ENCODE measurements around the gene KCNIP1.

KCNIP1 gene

DNA sequence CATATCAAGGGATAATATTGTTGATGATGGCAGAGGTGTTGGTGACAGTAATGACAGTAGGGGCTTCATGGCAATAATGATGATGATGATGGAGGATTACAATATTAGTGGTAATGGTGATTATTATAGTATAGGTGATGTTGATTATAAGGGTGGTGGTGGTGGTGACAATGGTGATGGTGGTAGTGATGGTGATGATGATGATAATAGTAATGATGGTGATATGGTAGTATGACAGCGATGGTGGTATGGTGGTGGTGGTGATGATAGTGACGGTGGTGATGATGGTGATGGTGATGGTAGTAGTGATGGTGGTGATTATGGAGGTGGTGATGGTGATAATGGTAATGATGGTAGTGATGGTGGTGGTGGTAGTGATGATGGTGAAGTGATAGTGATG, 13.6 kb downstream of the KCNIP1 start:
- no peaks in the 10 kb centered on the region for H3K4me1 ChIP-seq
- TF ChIP-seq, protein P1, sequence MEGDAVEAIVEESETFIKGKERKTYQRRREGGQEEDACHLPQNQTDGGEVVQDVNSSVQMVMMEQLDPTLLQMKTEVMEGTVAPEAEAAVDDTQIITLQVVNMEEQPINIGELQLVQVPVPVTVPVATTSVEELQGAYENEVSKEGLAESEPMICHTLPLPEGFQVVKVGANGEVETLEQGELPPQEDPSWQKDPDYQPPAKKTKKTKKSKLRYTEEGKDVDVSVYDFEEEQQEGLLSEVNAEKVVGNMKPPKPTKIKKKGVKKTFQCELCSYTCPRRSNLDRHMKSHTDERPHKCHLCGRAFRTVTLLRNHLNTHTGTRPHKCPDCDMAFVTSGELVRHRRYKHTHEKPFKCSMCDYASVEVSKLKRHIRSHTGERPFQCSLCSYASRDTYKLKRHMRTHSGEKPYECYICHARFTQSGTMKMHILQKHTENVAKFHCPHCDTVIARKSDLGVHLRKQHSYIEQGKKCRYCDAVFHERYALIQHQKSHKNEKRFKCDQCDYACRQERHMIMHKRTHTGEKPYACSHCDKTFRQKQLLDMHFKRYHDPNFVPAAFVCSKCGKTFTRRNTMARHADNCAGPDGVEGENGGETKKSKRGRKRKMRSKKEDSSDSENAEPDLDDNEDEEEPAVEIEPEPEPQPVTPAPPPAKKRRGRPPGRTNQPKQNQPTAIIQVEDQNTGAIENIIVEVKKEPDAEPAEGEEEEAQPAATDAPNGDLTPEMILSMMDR (IDR thresholded peaks at IDR 0.05; ENCODE audit: low read depth, low read length): no peak
- DNase-seq: no peak
- H3K9me3 ChIP-seq: no peaks in the 10 kb centered on the region
- H3K4me3 ChIP-seq (ENCODE audit: low read depth, low read length): no peak overlapping the region
- no peaks in the 10 kb centered on the region for H3K36me3 ChIP-seq
- peaks cover 2% of the 10 kb centered on the region for H3K27me3 ChIP-seq

DNA sequence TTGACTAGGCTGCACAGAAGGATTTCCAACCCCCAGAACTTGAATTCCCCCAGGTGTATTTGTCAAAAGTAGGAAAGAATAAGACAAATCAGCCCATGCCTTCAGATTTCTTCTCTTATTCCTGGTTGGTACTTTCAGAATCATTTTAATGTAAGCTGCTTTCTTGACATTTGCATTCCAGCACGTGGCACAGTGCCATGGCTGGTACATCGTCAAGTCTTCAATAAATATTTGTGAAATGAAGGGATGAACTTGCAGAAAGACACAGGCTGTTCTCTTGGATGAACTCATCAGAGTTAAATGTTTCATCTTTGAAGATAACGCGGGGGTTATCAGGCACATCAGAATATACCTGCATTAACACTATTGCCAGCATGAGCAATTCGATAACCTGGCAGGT, 14.5 kb downstream of the KCNIP1 start:
- TF ChIP-seq, protein P1 (IDR thresholded peaks at IDR 0.05; ENCODE audit: low read depth, low read length): no peak
- H3K4me3 ChIP-seq (ENCODE audit: low read depth, low read length): no peak overlapping the region
- DNase-seq: no peak
- no peaks in the 10 kb centered on the region for H3K36me3 ChIP-seq
- H3K9me3 ChIP-seq: no peaks in the 10 kb centered on the region
- peaks cover 2% of the 10 kb centered on the region for H3K27me3 ChIP-seq
- no peaks in the 10 kb centered on the region for H3K4me1 ChIP-seq

DNA sequence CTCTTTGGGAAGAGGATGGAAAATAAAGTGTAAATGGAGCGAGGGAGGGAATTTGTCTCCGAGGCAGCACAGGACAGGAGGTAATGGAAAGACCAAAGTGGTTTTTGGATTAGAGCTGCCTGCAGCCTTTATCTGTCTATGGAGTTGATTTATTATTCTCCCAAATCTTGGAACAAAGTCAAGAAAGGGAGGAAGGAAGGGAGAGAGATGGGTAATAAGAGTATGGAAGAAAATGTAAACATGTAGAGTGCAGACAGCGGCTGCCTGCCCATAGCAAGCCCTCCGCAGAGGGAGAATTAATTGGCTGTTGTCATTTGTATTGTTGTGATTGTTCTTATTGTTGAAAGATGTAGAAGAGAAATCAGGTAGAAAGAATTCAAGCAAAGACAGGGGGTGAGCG, 15.7 kb downstream of the KCNIP1 start:
- Histone ChIP-seq H3K4me1 (no peaks in the 10 kb centered on the region), H3K9me3 (no peaks in the 10 kb centered on the region), H3K27me3 (peaks cover 2% of the 10 kb centered on the region), H3K4me3 (ENCODE audit: low read depth, low read length) (no peak overlapping the region), H3K36me3 (no peaks in the 10 kb centered on the region)
- DNase-seq: no peak
- TF ChIP-seq, protein P1 (IDR thresholded peaks at IDR 0.05; ENCODE audit: low read depth, low read length): no peak

DNA sequence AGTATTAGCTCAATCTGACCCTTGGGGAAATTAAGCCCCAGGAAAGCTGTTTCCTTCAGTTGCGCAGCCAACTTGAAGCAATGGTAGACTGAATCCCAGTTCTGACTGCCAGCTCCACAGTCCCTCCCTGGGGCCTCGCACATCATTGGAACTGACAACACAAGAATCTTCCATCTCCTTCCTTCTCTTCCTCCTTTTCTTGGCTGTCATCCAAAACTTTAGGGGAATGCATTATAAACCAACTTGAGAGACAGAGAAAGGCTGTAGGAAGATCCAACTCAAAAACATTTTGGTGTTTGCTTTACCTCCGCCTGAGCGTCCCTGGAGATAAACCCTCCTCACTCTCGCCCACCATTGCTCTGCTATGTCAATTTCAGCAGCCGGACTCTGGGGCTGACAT, 16.6 kb downstream of the KCNIP1 start:
- DNase-seq: no peak
- TF ChIP-seq, protein P1 (IDR thresholded peaks at IDR 0.05; ENCODE audit: low read depth, low read length): no peak
- no peaks in the 10 kb centered on the region for H3K36me3 ChIP-seq
- H3K9me3 ChIP-seq: no peaks in the 10 kb centered on the region
- H3K4me3 ChIP-seq (ENCODE audit: low read depth, low read length): no peak overlapping the region
- H3K27me3 ChIP-seq: peaks cover 2% of the 10 kb centered on the region; the same call in 1 of the 2 replicates
- no peaks in the 10 kb centered on the region for H3K4me1 ChIP-seq

DNA sequence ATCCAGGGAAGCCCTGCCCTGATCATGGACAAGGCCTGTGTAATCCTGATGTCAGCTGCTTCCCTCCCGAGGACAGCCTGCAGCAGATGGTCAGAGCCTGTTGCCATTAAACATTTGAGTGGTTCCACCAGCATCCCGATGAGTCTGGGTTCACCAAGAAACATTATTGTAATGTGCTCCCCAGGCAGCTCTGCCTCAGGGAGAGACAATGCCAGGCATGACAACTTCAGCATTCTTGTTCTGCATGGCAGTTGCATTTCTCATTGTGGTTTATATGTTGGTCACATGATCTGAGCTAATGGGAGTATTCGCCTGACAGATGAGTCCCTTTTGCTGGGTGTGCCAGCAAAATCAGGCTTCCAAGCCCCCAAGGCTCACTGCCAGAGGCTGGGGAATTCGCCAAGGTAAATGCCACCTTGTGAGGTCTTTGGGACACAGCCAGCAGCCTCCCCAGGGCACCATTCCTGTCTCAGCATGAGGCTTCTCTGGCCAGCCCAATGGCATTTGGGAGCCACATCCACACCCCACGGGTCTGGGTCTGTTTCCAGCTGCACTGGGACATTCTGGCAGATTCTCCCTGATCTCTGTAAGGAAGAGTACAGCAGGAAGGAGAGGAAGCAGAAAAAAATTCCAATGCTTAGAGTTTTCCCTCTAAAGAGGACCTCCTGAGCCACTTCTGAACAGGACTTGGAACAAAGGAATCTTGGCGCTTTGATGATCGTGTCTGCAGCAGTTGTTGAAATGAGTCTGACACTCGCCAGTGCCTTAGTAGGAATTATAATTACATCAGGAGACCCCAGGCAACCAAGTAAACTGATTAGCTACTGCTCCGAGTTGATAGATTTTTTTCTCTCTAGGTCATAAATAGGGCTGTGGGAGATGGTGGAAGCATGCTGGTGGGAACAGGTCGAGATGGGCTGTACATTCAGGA, 18.7 kb downstream of the KCNIP1 start:
- no peaks in the 10 kb centered on the region for H3K4me1 ChIP-seq
- H3K36me3 ChIP-seq: no peaks in the 10 kb centered on the region
- no peaks in the 10 kb centered on the region for H3K9me3 ChIP-seq
- no peak overlapping the region for H3K4me3 ChIP-seq (ENCODE audit: low read depth, low read length)
- H3K27me3 ChIP-seq: no peaks in the 10 kb centered on the region; the same call in 1 of the 2 replicates
- no peak for DNase-seq
- TF ChIP-seq, protein P1 (IDR thresholded peaks at IDR 0.05; ENCODE audit: low read depth, low read length): no peak

DNA sequence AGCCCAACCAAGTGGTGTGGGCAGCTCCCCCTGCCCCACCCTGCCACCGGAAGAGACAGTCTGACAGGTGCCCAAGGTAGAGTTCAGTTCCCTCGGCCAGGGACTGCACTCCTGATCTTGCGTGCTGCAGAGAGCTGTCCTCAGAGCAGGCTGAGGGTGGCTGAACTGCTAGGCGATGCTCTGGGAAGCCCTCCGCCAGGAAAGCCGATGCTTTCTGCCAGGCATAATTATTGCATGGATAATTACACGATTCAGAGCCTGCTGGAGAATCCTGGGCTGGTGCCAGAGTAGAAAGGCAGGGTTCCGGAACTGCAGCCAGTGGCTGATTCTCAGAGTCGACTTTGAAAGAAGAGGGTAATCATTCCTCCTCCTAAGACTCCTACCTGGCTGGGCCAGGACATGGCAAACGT, 19.3 kb downstream of the KCNIP1 start:
- H3K9me3 ChIP-seq: no peaks in the 10 kb centered on the region
- H3K4me1 ChIP-seq: no peaks in the 10 kb centered on the region
- TF ChIP-seq, protein P1 (IDR thresholded peaks at IDR 0.05; ENCODE audit: low read depth, low read length): no peak
- H3K4me3 ChIP-seq (ENCODE audit: low read depth, low read length): no peak overlapping the region
- no peaks in the 10 kb centered on the region; the same call in 1 of the 2 replicates for H3K27me3 ChIP-seq
- H3K36me3 ChIP-seq: no peaks in the 10 kb centered on the region
- DNase-seq: peak; percentile 36

Measured in BE2C (cell line).